OCI-LY7 (cell line): ENCODE results near the gene STYK1. TPM values are rescaled to one million over a fixed set of nuclear protein-coding genes. Genes with fewer than 3 reads are reported as not detected.

Experiments
- Bru-seq: library from RNA; stranded (reverse); fragments of 400-500 nt; gene quantifications from one replicate; lab custom pipeline; 2021; lab: Mats Ljungman, UMichigan
- BruChase-seq, 2 experiments: library from RNA; stranded (reverse); fragments of 400-500 nt; gene quantifications; one replicate each; lab custom pipeline; 2021; lab: Mats Ljungman, UMichigan
- BruUV-seq: library from RNA; stranded (reverse); fragments of 400-500 nt; replicated peaks from 2 replicates; lab custom pipeline; 2021; lab: Mats Ljungman, UMichigan
- CTCF ChIA-PET: fragments of 300-600 bp; sonication (Branson Sonifier 250); formaldehyde crosslinking; loops from one replicate; lab custom pipeline; 2022; ENCODE audit warnings: antibody characterized with exemption; ENCODE audit not compliant: unreplicated experiment; lab: Charles Lee
- POLR2A ChIA-PET: fragments of 300-600 bp; sonication (Branson Sonifier 250); formaldehyde crosslinking; loops from one replicate; lab custom pipeline; 2022; ENCODE audit warnings: antibody characterized with exemption; lab: Charles Lee
- DNase-seq: peaks from one replicate; pipeline ENCODE4 v3.0.0-alpha.2; 2015; ENCODE audit warnings: low spot score
- H2AFZ ChIP-seq: fragments of 200-600 bp; sonication (generic), shearing (Covaris generic); 2 replicates; pipeline ENCODE4 v1.6.1; 2014; ENCODE audit warnings: mild to moderate bottlenecking, antibody characterized with exemption, low read length, moderate library complexity
- H3K27ac ChIP-seq: fragments of 200-600 bp; sonication (generic); 2 replicates; pipeline ENCODE4 v1.5.1; 2014; ENCODE audit warnings: mixed run types, low read depth, mild to moderate bottlenecking, moderate library complexity, low read length, inconsistent platforms; ENCODE audit not compliant: poor library complexity, severe bottlenecking
- H3K36me3 ChIP-seq: fragments of 200-600 bp; sonication (generic); 2 replicates; pipeline ENCODE4 v1.6.1; 2014; ENCODE audit warnings: mild to moderate bottlenecking, antibody characterized with exemption, low read length, moderate library complexity, mixed read lengths; ENCODE audit not compliant: insufficient read depth
- H3K4me1 ChIP-seq: fragments of 200-600 bp; sonication (generic); 2 replicates; pipeline ENCODE4 v1.5.1; 2014; ENCODE audit warnings: mild to moderate bottlenecking, low read length; ENCODE audit not compliant: insufficient read depth, poor library complexity, severe bottlenecking
- H3K4me2 ChIP-seq: fragments of 200-600 bp; sonication (generic); 2 replicates; pipeline ENCODE4 v1.6.1; 2014; ENCODE audit warnings: mild to moderate bottlenecking, low read length
- H3K4me3 ChIP-seq: fragments of 200-600 bp; sonication (generic); 2 replicates; pipeline ENCODE4 v1.5.1; 2014; ENCODE audit warnings: mild to moderate bottlenecking, low read depth, low read length; ENCODE audit not compliant: poor library complexity, severe bottlenecking
- H3K79me2 ChIP-seq: fragments of 200-600 bp; sonication (generic); 2 replicates; pipeline ENCODE4 v1.6.1; 2016; ENCODE audit warnings: low read depth, mild to moderate bottlenecking, low read length, moderate library complexity, mixed read lengths; ENCODE audit not compliant: insufficient read depth
- H3K9me2 ChIP-seq: fragments of 200-600 bp; sonication (generic); 2 replicates; pipeline ENCODE4 v1.6.1; 2016; ENCODE audit warnings: mild to moderate bottlenecking, low read length, mixed read lengths; ENCODE audit not compliant: insufficient read depth
- H3K9me3 ChIP-seq: fragments of 200-600 bp; sonication (generic); 2 replicates; pipeline ENCODE4 v1.6.1; 2014; ENCODE audit warnings: mild to moderate bottlenecking, mixed run types, low read length, mixed read lengths
- H4K20me1 ChIP-seq: fragments of 200-600 bp; sonication (generic); 2 replicates; pipeline ENCODE4 v1.6.1; 2014; ENCODE audit warnings: mild to moderate bottlenecking, antibody characterized with exemption, low read length, moderate library complexity, mixed read lengths; ENCODE audit not compliant: insufficient read depth
- EZH2phosphoT487 ChIP-seq: fragments of 200-600 bp; sonication (generic); IDR thresholded peaks from 2 replicates; pipeline ENCODE4 v1.6.1; 2018; ENCODE audit warnings: low read depth, borderline replicate concordance, mild to moderate bottlenecking, mixed run types, antibody characterized with exemption, low read length, moderate library complexity, mixed read lengths
- intact Hi-C: fragments of 100-400 bp; cut with micrococcal nuclease; formaldehyde crosslinking; loops from one replicate; pipeline ENCODE4 v1.10.0; 2022; ENCODE audit not compliant: unreplicated experiment
- long read RNA-seq: library from polyadenylated mRNA; stranded (forward); transcript quantifications from one replicate; pipeline ENCODE4 v2.0.0, GENCODE V29; 2022
- total RNA-seq, 2 experiments: library from RNA; depleted of rRNA in 1 of 2; stranded (reverse); fragments of >200 nt in 1 of 2; shearing (Covaris generic) in 1 of 2; gene quantifications; 2 replicates each; pipeline ENCODE4 v1.2.3, GENCODE V29; 2014 to 2022
- TF ChIP-seq, protein P1 (sequence below): fragments of 200-600 bp; sonication (generic); conservative IDR thresholded peaks from 2 replicates; pipeline ENCODE4 v1.5.1; 2014; ENCODE audit warnings: mild to moderate bottlenecking, antibody characterized with exemption, low read length, moderate library complexity, mixed read lengths

STYK1 gene, protein sequence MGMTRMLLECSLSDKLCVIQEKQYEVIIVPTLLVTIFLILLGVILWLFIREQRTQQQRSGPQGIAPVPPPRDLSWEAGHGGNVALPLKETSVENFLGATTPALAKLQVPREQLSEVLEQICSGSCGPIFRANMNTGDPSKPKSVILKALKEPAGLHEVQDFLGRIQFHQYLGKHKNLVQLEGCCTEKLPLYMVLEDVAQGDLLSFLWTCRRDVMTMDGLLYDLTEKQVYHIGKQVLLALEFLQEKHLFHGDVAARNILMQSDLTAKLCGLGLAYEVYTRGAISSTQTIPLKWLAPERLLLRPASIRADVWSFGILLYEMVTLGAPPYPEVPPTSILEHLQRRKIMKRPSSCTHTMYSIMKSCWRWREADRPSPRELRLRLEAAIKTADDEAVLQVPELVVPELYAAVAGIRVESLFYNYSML
- total RNA-seq (2014; rRNA removed; shearing (Covaris generic)) (not detected in 2 replicates), total RNA-seq (2022) (0.11 TPM in 1 of 2 replicates, not detected in the other), Bru-seq, nascent RNA (percentile 12 among the genes with signal in this experiment), BruChase-seq, experiment 1, labeled RNA remaining after a 6-hour chase (percentile 11 among the genes with signal in this experiment), BruChase-seq, experiment 2, labeled RNA remaining after a 2-hour chase (percentile 15 among the genes with signal in this experiment)
- long read RNA-seq, result 0 reads

DNA sequence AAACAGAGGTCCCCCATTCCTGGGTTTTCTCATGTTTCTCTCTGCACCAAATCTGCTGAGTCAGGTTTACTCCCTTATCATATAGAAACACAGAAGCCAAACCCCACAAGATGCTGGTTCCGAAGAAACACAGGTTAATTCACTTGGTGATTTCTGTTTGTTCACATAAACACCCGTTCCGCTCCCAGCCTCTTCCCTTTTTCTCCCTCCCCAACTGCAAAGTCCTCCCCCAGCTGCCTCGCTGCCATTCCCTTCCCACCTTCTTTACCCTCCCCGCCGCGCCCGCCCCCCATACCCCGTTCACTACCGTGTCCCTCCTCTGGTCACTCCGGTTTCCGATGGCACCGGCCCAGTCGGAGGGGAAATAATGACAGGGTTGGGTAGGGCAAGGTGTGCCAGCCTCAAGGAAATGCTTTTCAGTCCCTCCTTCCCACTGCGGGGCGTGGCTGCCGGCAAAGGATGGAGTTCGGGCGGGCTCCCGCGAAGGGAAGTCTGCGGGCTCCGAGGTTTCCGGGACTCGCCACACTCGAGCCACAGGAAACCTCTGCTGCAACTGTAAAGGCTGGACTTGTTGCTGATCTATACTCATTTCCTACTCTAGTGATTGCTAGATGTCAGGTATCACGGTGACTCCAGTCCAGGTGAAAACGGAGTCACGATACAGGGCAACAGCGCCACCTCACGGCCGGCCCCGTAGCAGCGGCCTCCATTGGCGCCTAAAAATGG, at the start of gene STYK1:
Gene STYK1 (minus strand): TSS at position 394 of the 726 bp plus-strand sequence. CDS start 39,434 bp downstream, outside the sequence.
- POLR2A ChIA-PET, result no interaction called here

DNA sequence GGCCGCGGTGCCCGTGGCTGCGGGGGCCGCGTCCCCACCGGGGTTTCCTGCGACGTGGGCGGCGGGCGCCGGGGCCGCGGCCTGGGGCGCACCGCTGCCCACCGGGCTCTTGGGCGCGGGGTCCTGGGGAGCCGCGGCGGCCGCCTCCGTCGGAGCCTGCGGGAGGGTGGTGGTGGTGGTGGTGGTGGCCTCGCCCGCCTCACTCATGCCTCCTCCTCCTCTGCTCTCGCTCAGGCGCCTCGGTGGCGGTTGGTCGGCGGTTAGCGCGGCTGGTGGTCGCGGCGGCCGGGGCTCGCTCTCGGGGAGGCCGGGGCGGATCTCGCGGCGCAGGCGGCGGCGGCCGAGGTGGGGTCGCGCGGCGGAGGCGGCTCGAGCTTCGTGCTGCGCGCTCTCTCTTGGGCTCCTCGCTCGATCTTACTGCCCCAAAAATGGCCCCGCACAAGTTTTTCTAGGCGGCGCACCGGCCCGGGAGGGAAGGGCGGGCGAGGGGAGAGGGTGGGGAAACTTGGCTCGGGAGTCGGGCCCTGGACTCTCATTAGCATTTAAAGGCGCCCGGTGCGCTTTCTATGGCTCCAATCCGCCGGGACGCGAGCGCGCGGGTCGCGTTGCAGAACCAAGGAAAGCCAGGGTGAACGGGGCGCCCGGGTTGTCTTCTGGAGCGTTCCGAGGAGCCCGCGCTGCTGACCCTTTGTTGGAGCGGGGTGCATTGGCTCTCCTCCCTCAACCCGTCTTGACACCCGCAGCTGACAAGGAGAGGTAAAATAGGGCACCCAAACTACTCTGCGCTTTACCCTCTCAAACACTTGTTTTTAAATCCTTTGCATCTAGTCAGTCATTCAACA, 49.3 kb upstream of the STYK1 start, which contains the start of gene YBX3:
Gene YBX3 (minus strand): TSS at position 419 of the 842 bp plus-strand sequence. CDS start 212 bp downstream, at position 207.
- POLR2A ChIA-PET, result interaction anchor here (1.0 to 1.5 kb wide), 5 partner anchors 9 to 109 kb away, joined by 3 to 4 read pairs (median 4); partner anchors contain the start of gene MAGOHB

More for the DNA sequence above, at the start of gene STYK1:
- Histone ChIP-seq H3K4me3 (peak within 1 kb of the TSS; percentile 65), H3K9me3 (no peaks in the 10 kb centered on the region), H2AFZ (peak within 1 kb of the TSS; percentile 73), H3K4me1 (peaks cover 21% of the 10 kb centered on the region), H3K27ac (no peak within 1 kb of the TSS), H3K79me2 (no peaks in the 10 kb centered on the region), H4K20me1 (no peaks in the 10 kb centered on the region), H3K4me2 (peak within 1 kb of the TSS; percentile 67), H3K36me3 (no peaks in the 10 kb centered on the region), H3K9me2 (no peaks in the 10 kb centered on the region)
- CTCF ChIA-PET, result no interaction called here
- peak; percentile 67 for DNase-seq
- no peak for TF ChIP-seq EZH2phosphoT487
- TF ChIP-seq, protein P1, sequence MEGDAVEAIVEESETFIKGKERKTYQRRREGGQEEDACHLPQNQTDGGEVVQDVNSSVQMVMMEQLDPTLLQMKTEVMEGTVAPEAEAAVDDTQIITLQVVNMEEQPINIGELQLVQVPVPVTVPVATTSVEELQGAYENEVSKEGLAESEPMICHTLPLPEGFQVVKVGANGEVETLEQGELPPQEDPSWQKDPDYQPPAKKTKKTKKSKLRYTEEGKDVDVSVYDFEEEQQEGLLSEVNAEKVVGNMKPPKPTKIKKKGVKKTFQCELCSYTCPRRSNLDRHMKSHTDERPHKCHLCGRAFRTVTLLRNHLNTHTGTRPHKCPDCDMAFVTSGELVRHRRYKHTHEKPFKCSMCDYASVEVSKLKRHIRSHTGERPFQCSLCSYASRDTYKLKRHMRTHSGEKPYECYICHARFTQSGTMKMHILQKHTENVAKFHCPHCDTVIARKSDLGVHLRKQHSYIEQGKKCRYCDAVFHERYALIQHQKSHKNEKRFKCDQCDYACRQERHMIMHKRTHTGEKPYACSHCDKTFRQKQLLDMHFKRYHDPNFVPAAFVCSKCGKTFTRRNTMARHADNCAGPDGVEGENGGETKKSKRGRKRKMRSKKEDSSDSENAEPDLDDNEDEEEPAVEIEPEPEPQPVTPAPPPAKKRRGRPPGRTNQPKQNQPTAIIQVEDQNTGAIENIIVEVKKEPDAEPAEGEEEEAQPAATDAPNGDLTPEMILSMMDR, result peak; percentile 92
- intact Hi-C loops, result loop anchor here (1.0 to 5.0 kb wide), 5 partner anchors 78 to 522 kb away; no protein-coding TSS in a partner anchor
- no TSS peak for BruUV-seq

More for the DNA sequence above, 49.3 kb upstream of the STYK1 start, which contains the start of gene YBX3:
- H4K20me1 ChIP-seq, result peaks cover 15% of the 10 kb centered on the region; the same call in 1 of the 2 replicates
- BruUV-seq, result no TSS peak
- intact Hi-C loops, result loop anchor here (1.0 to 5.0 kb wide), 4 partner anchors 28 to 1999 kb away; partner anchors contain the start of genes MAGOHB and SMIM10L1
- H3K4me3 ChIP-seq, result peak within 1 kb of the TSS; percentile 80
- no peaks in the 10 kb centered on the region for H3K9me3 ChIP-seq
- CTCF ChIA-PET, result no interaction called here
- DNase-seq, result peak; percentile 77
- TF ChIP-seq, protein P1, result no peak
- no peak for TF ChIP-seq EZH2phosphoT487
- peaks cover 28% of the 10 kb centered on the region for H3K4me1 ChIP-seq
- H3K27ac ChIP-seq, result peak within 1 kb of the TSS; percentile 55
- peak within 1 kb of the TSS; percentile 94 for H2AFZ ChIP-seq
- peak within 1 kb of the TSS; percentile 75 for H3K4me2 ChIP-seq
- H3K9me2 ChIP-seq, result no peaks in the 10 kb centered on the region
- H3K36me3 ChIP-seq, result peaks cover 7% of the 10 kb centered on the region; the same call in 1 of the 2 replicates
- H3K79me2 ChIP-seq, result peaks cover 50% of the 10 kb centered on the region
